Vagina (tissue), 2 donors: ENCODE measurements around the gene CSTF3. TPM values are rescaled to one million over a fixed set of nuclear protein-coding genes. Genes with fewer than 3 reads are reported as not detected.
"Not testable (repeated sequence)": the region's sequence is repeated elsewhere in the genome, so short reads cannot be mapped to it uniquely, and the experiment has no call there.

Experiments used
- DNase-seq, 2 donors: peaks; one replicate each; pipeline ENCODE4 v3.0.0-alpha.2; 2017; ENCODE audit errors: extremely low spot score in 2 of 2
- H3K27ac ChIP-seq: fragments of 200-600 bp; sonication (generic); one replicate; pipeline ENCODE4 v1.5.1; 2019
- H3K27me3 ChIP-seq: fragments of 200-600 bp; sonication (generic); one replicate; pipeline ENCODE4 v1.5.1; 2019
- H3K36me3 ChIP-seq, 2 donors: fragments of 200-600 bp; sonication (generic); one replicate each; pipeline ENCODE4 v1.5.1; 2017 to 2019
- H3K4me1 ChIP-seq: fragments of 200-600 bp; sonication (generic); one replicate; pipeline ENCODE4 v1.5.1; 2019
- H3K4me3 ChIP-seq, 2 donors: fragments of 200-600 bp; sonication (generic); 1 replicate in 1 of 2; 2 replicates in 1 of 2; pipeline ENCODE4 v1.5.1; 2016 to 2019
- H3K9me3 ChIP-seq: fragments of 200-600 bp; sonication (generic); one replicate; pipeline ENCODE4 v1.5.1; 2019
- CTCF ChIP-seq, 3 experiments: fragments of 450-650 bp in 2 of 3; fragments of 200-600 bp in 1 of 3; sonication (generic) in 1 of 3; IDR thresholded peaks; one replicate each; pipeline ENCODE4 v1.5.1; 2017 to 2019; ENCODE audit warnings: antibody characterized with exemption in 3 of 3, mild to moderate bottlenecking in 2 of 3, moderate library complexity in 2 of 3
- POLR2A ChIP-seq, 2 donors: fragments of 450-650 bp; IDR thresholded peaks; one replicate each; pipeline ENCODE4 v1.6.1; 2017; ENCODE audit warnings: antibody characterized with exemption in 2 of 2, mild to moderate bottlenecking in 2 of 2, moderate library complexity in 2 of 2
- POLR2AphosphoS5 ChIP-seq, 2 donors: sonication (generic); formaldehyde crosslinking; IDR thresholded peaks; one replicate each; pipeline ENCODE4 v1.9.0; 2017; ENCODE audit warnings: antibody characterized with exemption in 2 of 2, mild to moderate bottlenecking in 2 of 2, low read depth in 1 of 2; ENCODE audit not compliant: insufficient read depth in 1 of 2
- intact Hi-C: fragments of 100-400 bp; cut with DNase I; formaldehyde crosslinking; loops from one replicate; pipeline ENCODE4 v1.15.1; 2023
- total RNA-seq: library from RNA; depleted of rRNA; stranded (reverse); fragments of >200 nt; gene quantifications from one replicate; pipeline ENCODE4 v1.2.3, GENCODE V29; 2016

Gene CSTF3
- total RNA-seq, 1 donor from 2014 or later, result 13.3 TPM

- Histone ChIP-seq H3K4me1 (peaks cover 8% of the 10 kb centered on the region), H3K9me3 (no peaks in the 10 kb centered on the region), H3K4me3 (no peak overlapping the region), H3K27ac (no peak overlapping the region), H3K27me3 (no peaks in the 10 kb centered on the region), H3K36me3 (no peaks in the 10 kb centered on the region)
- intact Hi-C loops, result no loop called here
- DNase-seq, result no peak
- TF ChIP-seq POLR2AphosphoS5 (IDR thresholded peaks at IDR 0.05; ENCODE audit: insufficient read depth in 1 of 2, low read depth in 1 of 2), result no peak
- no peak for TF ChIP-seq POLR2A (IDR thresholded peaks at IDR 0.05)
- TF ChIP-seq CTCF (IDR thresholded peaks at IDR 0.05), result no peak
These were observed 27.5 kb downstream of the CSTF3 start for GRCh38 chr11:33133761-33134160.

GRCh38 chr11:33132510-33132909 lies 28.8 kb downstream of the CSTF3 start:
- H3K4me3 ChIP-seq, result no peak overlapping the region
- peaks cover 8% of the 10 kb centered on the region for H3K4me1 ChIP-seq
- DNase-seq, result no peak
- no peaks in the 10 kb centered on the region for H3K36me3 ChIP-seq
- intact Hi-C loops, result no loop called here
- H3K27me3 ChIP-seq, result no peaks in the 10 kb centered on the region
- no peaks in the 10 kb centered on the region for H3K9me3 ChIP-seq
- no peak overlapping the region for H3K27ac ChIP-seq
- TF ChIP-seq CTCF (IDR thresholded peaks at IDR 0.05), result no peak
- no peak for TF ChIP-seq POLR2AphosphoS5 (IDR thresholded peaks at IDR 0.05; ENCODE audit: insufficient read depth in 1 of 2, low read depth in 1 of 2)
- no peak for TF ChIP-seq POLR2A (IDR thresholded peaks at IDR 0.05)

GRCh38 chr11:33128739-33129138 lies 32.5 kb downstream of the CSTF3 start:
- no peaks in the 10 kb centered on the region for H3K27me3 ChIP-seq
- intact Hi-C loops, result no loop called here
- H3K9me3 ChIP-seq, result no peaks in the 10 kb centered on the region
- no peak overlapping the region for H3K4me3 ChIP-seq
- H3K27ac ChIP-seq, result no peak overlapping the region
- no peaks in the 10 kb centered on the region for H3K4me1 ChIP-seq
- DNase-seq, result no peak
- no peaks in the 10 kb centered on the region for H3K36me3 ChIP-seq
- TF ChIP-seq POLR2AphosphoS5 (IDR thresholded peaks at IDR 0.05; ENCODE audit: insufficient read depth in 1 of 2, low read depth in 1 of 2) (peak in 1 of 2 donors; percentile 18), POLR2A (IDR thresholded peaks at IDR 0.05) (no peak), CTCF (IDR thresholded peaks at IDR 0.05) (no peak)

- no peak for DNase-seq
These were observed 35.7 kb downstream of the CSTF3 start for GRCh38 chr11:33125611-33126010.

GRCh38 chr11:33125025-33125424 lies 36.3 kb downstream of the CSTF3 start:
- intact Hi-C loops, result no loop called here
- H3K27me3 ChIP-seq, result no peaks in the 10 kb centered on the region
- no peak overlapping the region for H3K27ac ChIP-seq
- H3K4me1 ChIP-seq, result no peaks in the 10 kb centered on the region
- no peaks in the 10 kb centered on the region for H3K9me3 ChIP-seq
- DNase-seq, result no peak
- no peak overlapping the region for H3K4me3 ChIP-seq
- no peaks in the 10 kb centered on the region for H3K36me3 ChIP-seq
- TF ChIP-seq POLR2A (IDR thresholded peaks at IDR 0.05) (no peak), POLR2AphosphoS5 (IDR thresholded peaks at IDR 0.05; ENCODE audit: insufficient read depth in 1 of 2, low read depth in 1 of 2) (no peak), CTCF (IDR thresholded peaks at IDR 0.05) (no peak)

More at GRCh38 chr11:33125611-33126010, 35.7 kb downstream of the CSTF3 start:
- H3K36me3 ChIP-seq, result no peaks in the 10 kb centered on the region
- H3K27me3 ChIP-seq, result no peaks in the 10 kb centered on the region
- TF ChIP-seq POLR2A (IDR thresholded peaks at IDR 0.05) (no peak), POLR2AphosphoS5 (IDR thresholded peaks at IDR 0.05; ENCODE audit: insufficient read depth in 1 of 2, low read depth in 1 of 2) (no peak), CTCF (IDR thresholded peaks at IDR 0.05) (no peak)
- no peak overlapping the region for H3K4me3 ChIP-seq
- no peaks in the 10 kb centered on the region for H3K4me1 ChIP-seq
- intact Hi-C loops, result no loop called here
- no peak overlapping the region for H3K27ac ChIP-seq
- H3K9me3 ChIP-seq, result no peaks in the 10 kb centered on the region

- H3K36me3 ChIP-seq, H3K9me3 ChIP-seq, H3K27ac ChIP-seq, intact Hi-C loops, H3K4me1 ChIP-seq, DNase-seq, H3K4me3 ChIP-seq, H3K27me3 ChIP-seq: not testable (repeated sequence)
These were observed 38.6 kb downstream of the CSTF3 start for GRCh38 chr11:33122696-33123095.
